DMS 273 (cell line): ENCODE measurements around the gene DNAH8.

Experiments
- DNase-seq: peaks from one replicate; lab custom pipeline; 2025; ENCODE audit not compliant: unreplicated experiment; lab: John Stamatoyannopoulos, UW

DNAH8 gene

GRCh38 chr6:38959138-38959537, 244.0 kb downstream of the DNAH8 start:
- no peak for DNase-seq

- DNase-seq = no peak
Measured at GRCh38 chr6:38968702-38969149, 253.6 kb downstream of the DNAH8 start.

- peak; percentile 84 for DNase-seq
Measured at GRCh38 chr6:38973178-38974057, 258.3 kb downstream of the DNAH8 start.

- DNase-seq = no peak
Measured at GRCh38 chr6:38974389-38975151, 259.5 kb downstream of the DNAH8 start.

- peak; percentile 21 for DNase-seq
Measured at GRCh38 chr6:38975621-38976049, 260.5 kb downstream of the DNAH8 start.

GRCh38 chr6:38976051-38976450, 260.9 kb downstream of the DNAH8 start:
- DNase-seq = peak; percentile 21

GRCh38 chr6:38976801-38977500, 261.8 kb downstream of the DNAH8 start:
- DNase-seq = no peak

- DNase-seq = no peak
Measured at GRCh38 chr6:38978139-38978704, 263.1 kb downstream of the DNAH8 start.

GRCh38 chr6:38982470-38982869, 267.4 kb downstream of the DNAH8 start:
- DNase-seq = no peak

- no peak for DNase-seq
Measured at GRCh38 chr6:38984723-38985122, 269.6 kb downstream of the DNAH8 start.

GRCh38 chr6:38985839-38986238, 270.7 kb downstream of the DNAH8 start:
- no peak for DNase-seq

- DNase-seq = no peak
Measured at GRCh38 chr6:38987503-38987902, 272.4 kb downstream of the DNAH8 start.

- DNase-seq = no peak
Measured at GRCh38 chr6:38988736-38989449, 273.8 kb downstream of the DNAH8 start.

- DNase-seq = no peak
Measured at GRCh38 chr6:38990475-38990874, 275.4 kb downstream of the DNAH8 start.

- DNase-seq = no peak
Measured at GRCh38 chr6:38996676-38997075, 281.6 kb downstream of the DNAH8 start.

- peak; percentile 67 for DNase-seq
Measured at GRCh38 chr6:38997128-38997761, 282.1 kb downstream of the DNAH8 start.

- peak; percentile 45 for DNase-seq
Measured at GRCh38 chr6:39003072-39003471, 288.0 kb downstream of the DNAH8 start.

- no peak for DNase-seq
Measured at GRCh38 chr6:39003492-39003891, 288.4 kb downstream of the DNAH8 start.

GRCh38 chr6:39004801-39005200, 289.7 kb downstream of the DNAH8 start:
- no peak for DNase-seq

GRCh38 chr6:39005774-39006173, 290.7 kb downstream of the DNAH8 start:
- DNase-seq = peak; percentile 24
